OCI-LY1 (cell line): ENCODE results near the gene GPR101.

ENCODE experiments used
- H2AFZ ChIP-seq: fragments of 200-600 bp; sonication (generic), shearing (Covaris generic); 2 replicates; pipeline ENCODE4 v1.6.0; 2014; ENCODE audit warnings: antibody characterized with exemption, mild to moderate bottlenecking, low read length
- H3F3A ChIP-seq: fragments of 200-600 bp; sonication (generic), shearing (Covaris generic); 2 replicates; pipeline ENCODE4 v1.6.0; 2014; ENCODE audit warnings: mild to moderate bottlenecking, antibody characterized with exemption, low read length, moderate library complexity; ENCODE audit not compliant: insufficient read depth
- H3K27ac ChIP-seq: fragments of 200-600 bp; sonication (generic); 2 replicates; pipeline ENCODE4 v1.5.1; 2014; ENCODE audit warnings: low read length, mixed run types, mild to moderate bottlenecking, low read depth; ENCODE audit not compliant: poor library complexity, severe bottlenecking
- H3K27me3 ChIP-seq: fragments of 200-600 bp; sonication (generic); 2 replicates; pipeline ENCODE4 v1.6.0; 2014; ENCODE audit warnings: antibody characterized with exemption, mild to moderate bottlenecking, low read length, moderate library complexity; ENCODE audit not compliant: insufficient read depth
- H3K36me3 ChIP-seq: fragments of 200-600 bp; sonication (generic); 2 replicates; pipeline ENCODE4 v1.6.1; 2014; ENCODE audit warnings: mild to moderate bottlenecking, antibody characterized with exemption, low read length, moderate library complexity, mixed read lengths; ENCODE audit not compliant: insufficient read depth
- H3K4me1 ChIP-seq: fragments of 200-600 bp; sonication (generic); 2 replicates; pipeline ENCODE4 v1.5.1; 2014; ENCODE audit warnings: mild to moderate bottlenecking, low read length, moderate library complexity; ENCODE audit not compliant: insufficient read depth, severe bottlenecking
- H3K4me2 ChIP-seq: fragments of 200-600 bp; sonication (generic), shearing (Covaris generic); 2 replicates; pipeline ENCODE4 v1.6.1; 2014; ENCODE audit warnings: low read length
- H3K4me3 ChIP-seq: fragments of 200-600 bp; sonication (generic); 2 replicates; pipeline ENCODE4 v1.5.1; 2014; ENCODE audit warnings: low read length, low read depth, mild to moderate bottlenecking, mixed read lengths; ENCODE audit not compliant: poor library complexity, severe bottlenecking
- H3K79me2 ChIP-seq: fragments of 200-600 bp; shearing (Covaris generic); 2 replicates; pipeline ENCODE4 v1.6.1; 2016; ENCODE audit warnings: mixed run types, low read length, mixed read lengths; ENCODE audit not compliant: insufficient read depth
- H3K9ac ChIP-seq: fragments of 200-600 bp; sonication (generic), shearing (Covaris generic); 2 replicates; pipeline ENCODE4 v1.6.1; 2014; ENCODE audit warnings: mild to moderate bottlenecking, low read length, mixed read lengths
- H3K9me2 ChIP-seq: fragments of 200-600 bp; sonication (generic), shearing (Covaris generic); 2 replicates; pipeline ENCODE4 v1.6.1; 2014; ENCODE audit warnings: low read depth, mild to moderate bottlenecking, low read length, mixed read lengths
- H3K9me3 ChIP-seq: fragments of 200-600 bp; shearing (Covaris generic); 2 replicates; pipeline ENCODE4 v1.6.1; 2014; ENCODE audit warnings: low read length, mixed read lengths
- H4K20me1 ChIP-seq: fragments of 200-600 bp; sonication (generic), shearing (Covaris generic); 2 replicates; pipeline ENCODE4 v1.6.0; 2016; ENCODE audit warnings: mild to moderate bottlenecking, low read length; ENCODE audit not compliant: insufficient read depth
- CTCF ChIP-seq: fragments of 200-600 bp; sonication (generic), shearing (Covaris generic); IDR thresholded peaks from 2 replicates; pipeline ENCODE4 v1.5.1; 2017; ENCODE audit warnings: mild to moderate bottlenecking, antibody characterized with exemption, low read length, moderate library complexity, mixed read lengths
- EZH2 ChIP-seq: fragments of 200-600 bp; sonication (generic), shearing (Covaris generic); IDR thresholded peaks from 2 replicates; pipeline ENCODE4 v1.8.0; 2017; ENCODE audit warnings: borderline replicate concordance, mixed run types, mild to moderate bottlenecking, antibody characterized with exemption, low read length, moderate library complexity, mixed read lengths

GPR101 gene

GRCh38 chrX:137033774-137034507, at the start of gene GPR101:
TSS of gene GPR101 (minus strand) at chrX:137033995. CDS start at chrX:137031674, 2,321 bp downstream.
- no peak within 1 kb of the TSS for H2AFZ ChIP-seq
- H3F3A ChIP-seq, result no peaks in the 10 kb centered on the region
- H3K9ac ChIP-seq, result no peak within 1 kb of the TSS
- H3K4me2 ChIP-seq, result peak within 1 kb of the TSS; percentile 75; the same call in 1 of the 2 replicates
- no peak for TF ChIP-seq EZH2
- no peak for TF ChIP-seq CTCF
- H3K27me3 ChIP-seq, result no peaks in the 10 kb centered on the region
- no peaks in the 10 kb centered on the region for H3K36me3 ChIP-seq
- no peaks in the 10 kb centered on the region for H4K20me1 ChIP-seq
- no peaks in the 10 kb centered on the region for H3K9me2 ChIP-seq
- H3K9me3 ChIP-seq, result no peaks in the 10 kb centered on the region
- H3K4me3 ChIP-seq, result peak within 1 kb of the TSS; percentile 60
- H3K4me1 ChIP-seq, result no peaks in the 10 kb centered on the region
- H3K27ac ChIP-seq, result no peak within 1 kb of the TSS
- H3K79me2 ChIP-seq, result no peaks in the 10 kb centered on the region

GRCh38 chrX:137081239-137081638, 47.4 kb upstream of the GPR101 start:
- Histone ChIP-seq H3K4me3 (no peak overlapping the region), H3K27me3 (no peaks in the 10 kb centered on the region), H3K4me2 (no peak overlapping the region), H3K4me1 (no peaks in the 10 kb centered on the region), H3K9ac (no peak overlapping the region), H2AFZ (no peak overlapping the region), H3K36me3 (no peaks in the 10 kb centered on the region), H3K27ac (no peak overlapping the region), H4K20me1 (no peaks in the 10 kb centered on the region), H3K79me2 (no peaks in the 10 kb centered on the region), H3K9me2 (no peaks in the 10 kb centered on the region), H3K9me3 (no peaks in the 10 kb centered on the region), H3F3A (no peaks in the 10 kb centered on the region)
- no peak for TF ChIP-seq CTCF
- no peak for TF ChIP-seq EZH2

GRCh38 chrX:137072396-137072795, 38.6 kb upstream of the GPR101 start:
- Histone ChIP-seq H2AFZ (no peak overlapping the region), H3K4me3 (no peak overlapping the region), H3K27ac (no peak overlapping the region), H3K36me3 (no peaks in the 10 kb centered on the region), H3K4me1 (no peaks in the 10 kb centered on the region), H3K9me2 (no peaks in the 10 kb centered on the region), H3K79me2 (no peaks in the 10 kb centered on the region), H3K27me3 (no peaks in the 10 kb centered on the region), H3K4me2 (no peak overlapping the region), H3F3A (no peaks in the 10 kb centered on the region), H3K9ac (no peak overlapping the region), H4K20me1 (no peaks in the 10 kb centered on the region), H3K9me3 (no peaks in the 10 kb centered on the region)
- no peak for TF ChIP-seq CTCF
- TF ChIP-seq EZH2, result no peak
